ENCODE results near the gene STPG1.
"Not testable (repeated sequence)": the region's sequence is repeated elsewhere in the genome, so short reads cannot be mapped to it uniquely, and the experiment has no call there.

STPG1 gene

GRCh38 chr1:24413350-24414163 is at the start of gene STPG1:
Gene STPG1, minus strand, starts transcription at chr1:24413782. Its CDS starts 12,394 bp downstream, at chr1:24401388.
- DNase-seq = peak; percentile 50

GRCh38 chr1:24462128-24462527 is 48.5 kb upstream of the STPG1 start:
- DNase-seq = not testable (repeated sequence)

- no peak for DNase-seq
These were observed 46.1 kb upstream of the STPG1 start for GRCh38 chr1:24459551-24460266.

GRCh38 chr1:24457866-24458265 is 44.3 kb upstream of the STPG1 start:
- no peak for DNase-seq

- DNase-seq = no peak
These were observed 41.7 kb upstream of the STPG1 start for GRCh38 chr1:24455272-24455671.

GRCh38 chr1:24454673-24455072 is 41.1 kb upstream of the STPG1 start:
- DNase-seq = no peak

- DNase-seq = no peak
These were observed 39.4 kb upstream of the STPG1 start for GRCh38 chr1:24452922-24453485.

- no peak for DNase-seq
These were observed 38.2 kb upstream of the STPG1 start for GRCh38 chr1:24451746-24452145.

GRCh38 chr1:24450857-24451397 is 37.3 kb upstream of the STPG1 start:
- no peak for DNase-seq

GRCh38 chr1:24450316-24450715 is 36.7 kb upstream of the STPG1 start:
- DNase-seq = no peak

- not testable (repeated sequence) for DNase-seq
These were observed 32.9 kb upstream of the STPG1 start for GRCh38 chr1:24446446-24446845.

GRCh38 chr1:24443241-24443656 is 29.7 kb upstream of the STPG1 start:
- no peak for DNase-seq

GRCh38 chr1:24442764-24443163 is 29.2 kb upstream of the STPG1 start:
- DNase-seq = no peak

GRCh38 chr1:24441996-24442668 is 28.6 kb upstream of the STPG1 start:
- no peak for DNase-seq

GRCh38 chr1:24441480-24441879 is 27.9 kb upstream of the STPG1 start:
- no peak for DNase-seq

- DNase-seq = no peak
These were observed 26.9 kb upstream of the STPG1 start for GRCh38 chr1:24440436-24440835.

GRCh38 chr1:24438423-24438901 is 24.9 kb upstream of the STPG1 start:
- no peak for DNase-seq

GRCh38 chr1:24437631-24438396 is 24.2 kb upstream of the STPG1 start:
- no peak for DNase-seq

GRCh38 chr1:24435782-24436365 is 22.3 kb upstream of the STPG1 start:
- DNase-seq = no peak

GRCh38 chr1:24427545-24427862 is 13.9 kb upstream of the STPG1 start:
- no peak for DNase-seq

- DNase-seq = no peak
These were observed 13.4 kb upstream of the STPG1 start for GRCh38 chr1:24426744-24427544.

All from NCI-H748 treated with DMSO at 0.1 percent for 48 hours (cell line).